Neuronal stem cell (in vitro differentiated cells): Measurements from ENCODE around the gene AKT1S1.

ENCODE experiments used
- DNase-seq: peaks from one replicate; pipeline ENCODE4 v3.0.0-alpha.2; 2013; ENCODE audit warnings: low spot score
- H2AFZ ChIP-seq: one replicate; pipeline ENCODE4 v1.6.1; 2013; ENCODE audit warnings: mild to moderate bottlenecking, low read length, inconsistent platforms
- H2AK5ac ChIP-seq: 2 replicates; pipeline ENCODE4 v1.6.1; 2013; ENCODE audit warnings: low read depth, mild to moderate bottlenecking, inconsistent platforms, low read length, moderate library complexity, mixed read lengths
- H2BK120ac ChIP-seq: 2 replicates; pipeline ENCODE4 v1.6.1; 2013; ENCODE audit warnings: low read depth, mild to moderate bottlenecking, inconsistent platforms, low read length, moderate library complexity, mixed read lengths
- H2BK12ac ChIP-seq: one replicate; pipeline ENCODE4 v1.6.1; 2013; ENCODE audit warnings: low read length, inconsistent platforms
- H2BK15ac ChIP-seq: 2 replicates; pipeline ENCODE4 v1.6.1; 2013; ENCODE audit warnings: mild to moderate bottlenecking, low read length, inconsistent platforms, mixed read lengths
- H2BK5ac ChIP-seq: one replicate; pipeline ENCODE4 v1.6.1; 2013; ENCODE audit warnings: inconsistent platforms, mild to moderate bottlenecking, low read length, moderate library complexity
- H3K14ac ChIP-seq: one replicate; pipeline ENCODE4 v1.6.1; 2013; ENCODE audit warnings: low read length, inconsistent platforms
- H3K18ac ChIP-seq: 2 replicates; pipeline ENCODE4 v1.6.1; 2013; ENCODE audit warnings: low read length, inconsistent platforms
- H3K23ac ChIP-seq: 2 replicates; pipeline ENCODE4 v1.6.1; 2013; ENCODE audit warnings: low read depth, mild to moderate bottlenecking, mixed read lengths, low read length, inconsistent platforms; ENCODE audit not compliant: poor library complexity
- H3K27ac ChIP-seq: replicated peaks from 3 replicates; pipeline ENCODE4 v1.5.1; 2013; ENCODE audit warnings: low read length, inconsistent platforms
- H3K27me3 ChIP-seq, 3 experiments: 2 replicates each; pipeline ENCODE4 v1.6.1; 2013; ENCODE audit warnings: low read length in 3 of 3, mild to moderate bottlenecking in 2 of 3, inconsistent platforms in 1 of 3, low read depth in 1 of 3, mixed read lengths in 1 of 3, moderate library complexity in 1 of 3; ENCODE audit not compliant: control insufficient read depth in 3 of 3, insufficient read depth in 3 of 3
- H3K36me3 ChIP-seq, 2 donors: replicated peaks in 1 of 2; 2 replicates each; pipeline ENCODE4 v1.6.1; 2013; ENCODE audit warnings: low read length in 2 of 2; ENCODE audit not compliant: control insufficient read depth in 2 of 2, insufficient read depth in 2 of 2
- H3K4ac ChIP-seq: 2 replicates; pipeline ENCODE4 v1.6.1; 2013; ENCODE audit warnings: inconsistent platforms, mild to moderate bottlenecking, low read length, moderate library complexity
- H3K4me1 ChIP-seq, 2 donors: 1 replicate in 1 of 2; 2 replicates in 1 of 2; pipeline ENCODE4 v1.6.1; 2013; ENCODE audit warnings: low read length in 2 of 2, low read depth in 1 of 2; ENCODE audit not compliant: control insufficient read depth in 2 of 2, insufficient read depth in 1 of 2
- H3K4me2 ChIP-seq: one replicate; pipeline ENCODE4 v1.6.1; 2013; ENCODE audit warnings: mild to moderate bottlenecking, low read length, inconsistent platforms; ENCODE audit not compliant: insufficient read depth, poor library complexity, severe bottlenecking
- H3K4me3 ChIP-seq, 2 donors: 2 replicates each; pipeline ENCODE4 v1.5.1; 2013; ENCODE audit warnings: low read length in 2 of 2, mild to moderate bottlenecking in 2 of 2, inconsistent platforms in 1 of 2, moderate library complexity in 1 of 2
- H3K79me1 ChIP-seq: one replicate; pipeline ENCODE4 v1.6.1; 2013; ENCODE audit warnings: low read depth, mild to moderate bottlenecking, inconsistent platforms, low read length, moderate library complexity
- H3K9ac ChIP-seq: one replicate; pipeline ENCODE4 v1.6.1; 2013; ENCODE audit warnings: mild to moderate bottlenecking, low read depth, low read length, inconsistent platforms; ENCODE audit not compliant: poor library complexity
- H3K9me3 ChIP-seq, 2 donors: replicated peaks in 1 of 2; 2 replicates each; pipeline versions ENCODE3 to v1.6.1; 2013; ENCODE audit warnings: low read length in 2 of 2, mild to moderate bottlenecking in 2 of 2, inconsistent platforms in 1 of 2, low read depth in 1 of 2, mixed read lengths in 1 of 2, moderate library complexity in 1 of 2; ENCODE audit not compliant: control insufficient read depth in 2 of 2, insufficient read depth in 1 of 2
- H4K8ac ChIP-seq: one replicate; pipeline ENCODE4 v1.6.1; 2013; ENCODE audit warnings: low read depth, mild to moderate bottlenecking, inconsistent platforms, low read length, moderate library complexity
- H4K91ac ChIP-seq: one replicate; pipeline ENCODE4 v1.6.1; 2013; ENCODE audit warnings: low read length, low read depth, mild to moderate bottlenecking, inconsistent platforms; ENCODE audit not compliant: poor library complexity
- WGBS, 2 donors: extraction: QIAGEN DNeasy Blood & Tissue Kit; methylation state at CpG; one replicate each; pipeline ENCODE4 v1.1.7; 2013; ENCODE audit warnings: missing lambda C conversion rate in 2 of 2, mixed read lengths in 1 of 2; ENCODE audit not compliant: insufficient read length in 2 of 2, insufficient replicate concordance in 1 of 2; ENCODE audit errors: extremely low coverage in 2 of 2; 5-methylcytosine and 5-hydroxymethylcytosine counted together

Gene AKT1S1

DNA sequence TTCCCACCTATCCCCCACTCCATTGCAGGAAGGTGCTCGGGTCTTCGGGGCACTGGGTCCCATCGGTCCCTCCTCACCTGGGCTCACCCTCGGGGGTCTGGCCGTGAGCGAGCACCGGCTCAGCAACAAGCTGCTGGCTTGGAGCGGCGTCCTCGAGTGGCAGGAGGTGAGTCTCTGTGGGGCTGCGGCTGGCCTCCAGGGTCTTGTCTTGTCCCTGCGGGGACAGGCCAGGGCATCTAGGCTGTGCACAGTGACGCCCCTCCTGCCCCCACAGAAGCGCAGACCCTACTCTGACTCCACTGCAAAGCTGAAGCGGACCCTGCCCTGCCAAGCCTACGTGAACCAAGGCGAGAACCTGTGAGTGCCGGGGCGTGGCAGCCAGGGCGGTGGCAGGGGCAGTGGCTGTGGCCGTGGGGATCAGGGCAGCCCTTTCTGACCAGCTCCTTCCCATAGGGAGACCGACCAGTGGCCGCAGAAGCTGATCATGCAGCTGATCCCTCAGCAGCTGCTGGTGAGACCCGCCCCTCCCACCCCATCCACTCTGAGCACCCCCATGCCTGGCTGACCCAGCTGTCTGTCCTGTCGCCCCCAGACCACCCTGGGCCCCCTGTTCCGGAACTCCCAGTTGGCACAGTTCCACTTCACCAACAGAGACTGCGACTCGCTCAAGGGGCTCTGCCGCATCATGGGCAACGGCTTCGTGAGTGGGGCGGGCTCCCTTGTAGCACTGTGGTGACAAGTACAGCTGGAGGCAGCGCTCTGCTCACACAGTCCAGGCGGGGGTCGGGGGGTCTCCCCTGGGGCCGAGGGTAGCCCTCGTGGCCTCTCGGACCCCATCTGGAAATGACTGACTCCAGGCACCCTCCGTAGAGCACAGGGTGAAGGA lies 22.5 kb downstream of the AKT1S1 start:
- Histone ChIP-seq H3K4me3 (no peak overlapping the region), H2BK120ac (no peak overlapping the region), H2BK15ac (no peak overlapping the region), H3K23ac (peak overlapping the region; percentile 27), H4K91ac (no peak overlapping the region), H3K9ac (no peak overlapping the region), H3K4me1 (peaks cover 11 to 17% of the 10 kb centered on the region in 2 donors), H3K79me1 (peaks cover 23% of the 10 kb centered on the region), H2BK12ac (no peak overlapping the region), H2BK5ac (peak overlapping the region; percentile 58), H3K18ac (peak overlapping the region; percentile 16), H3K27ac (no peak overlapping the region), H3K36me3 (peaks cover 56 to 83% of the 10 kb centered on the region in 2 donors), H3K14ac (no peak overlapping the region), H3K4ac (no peak overlapping the region), H3K4me2 (no peak overlapping the region), H3K9me3 (no peaks in the 10 kb centered on the region), H4K8ac (peak overlapping the region; percentile 6), H3K27me3 (no peaks in the 10 kb centered on the region), H2AFZ (no peak overlapping the region), H2AK5ac (no peak overlapping the region)
- no CpG with 5 or more reads among the region's 39 CpGs for WGBS, 2 donors
- DNase-seq: no peak

DNA sequence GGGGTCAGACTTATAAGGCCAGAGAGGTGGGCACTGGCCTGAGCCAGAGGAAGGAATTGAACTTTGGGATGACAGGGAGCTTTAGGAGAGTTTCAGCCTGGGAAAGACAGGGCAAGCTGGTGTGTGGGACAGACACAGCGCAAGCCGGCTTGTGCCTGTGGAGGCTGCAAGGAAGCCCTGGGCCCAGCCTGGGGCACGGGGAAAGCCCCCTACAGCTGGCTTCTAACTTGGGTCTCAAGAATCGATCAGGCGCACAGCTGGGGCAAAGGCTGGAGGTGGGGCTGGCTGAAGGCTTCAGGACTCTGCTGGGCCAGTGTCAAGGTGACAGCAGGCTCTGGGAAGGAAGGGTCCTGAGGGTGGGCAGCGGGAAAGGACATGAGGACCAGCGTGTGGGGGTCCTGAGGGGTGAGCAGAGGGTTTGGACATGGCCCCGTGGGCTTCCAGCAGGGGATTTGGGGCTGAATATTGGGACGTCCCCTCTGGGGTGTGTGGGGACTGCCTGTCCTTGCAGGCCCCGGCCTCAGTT lies 23.2 kb downstream of the AKT1S1 start:
- H3K4me3 ChIP-seq: no peak overlapping the region
- peaks cover 4 to 7% of the 10 kb centered on the region in 2 donors for H3K9me3 ChIP-seq
- no peak overlapping the region for H2BK12ac ChIP-seq
- no peak overlapping the region for H2AK5ac ChIP-seq
- H4K8ac ChIP-seq: no peak overlapping the region
- peak overlapping the region; percentile 58 for H2BK5ac ChIP-seq
- no peak overlapping the region for H2AFZ ChIP-seq
- H2BK120ac ChIP-seq: no peak overlapping the region
- WGBS, 2 donors: no CpG with 5 or more reads among the region's 10 CpGs
- H3K4me1 ChIP-seq: peaks cover 11 to 17% of the 10 kb centered on the region in 2 donors
- no peak overlapping the region for H2BK15ac ChIP-seq
- H3K4me2 ChIP-seq: no peak overlapping the region
- peaks cover 23% of the 10 kb centered on the region for H3K79me1 ChIP-seq
- peaks cover 58 to 84% of the 10 kb centered on the region in 2 donors for H3K36me3 ChIP-seq
- H3K14ac ChIP-seq: no peak overlapping the region
- H3K9ac ChIP-seq: peak overlapping the region; percentile 37
- H4K91ac ChIP-seq: peak overlapping the region; percentile 44
- H3K4ac ChIP-seq: no peak overlapping the region
- no peaks in the 10 kb centered on the region for H3K27me3 ChIP-seq
- H3K18ac ChIP-seq: no peak overlapping the region
- H3K23ac ChIP-seq: no peak overlapping the region
- no peak overlapping the region for H3K27ac ChIP-seq
- no peak for DNase-seq

DNA sequence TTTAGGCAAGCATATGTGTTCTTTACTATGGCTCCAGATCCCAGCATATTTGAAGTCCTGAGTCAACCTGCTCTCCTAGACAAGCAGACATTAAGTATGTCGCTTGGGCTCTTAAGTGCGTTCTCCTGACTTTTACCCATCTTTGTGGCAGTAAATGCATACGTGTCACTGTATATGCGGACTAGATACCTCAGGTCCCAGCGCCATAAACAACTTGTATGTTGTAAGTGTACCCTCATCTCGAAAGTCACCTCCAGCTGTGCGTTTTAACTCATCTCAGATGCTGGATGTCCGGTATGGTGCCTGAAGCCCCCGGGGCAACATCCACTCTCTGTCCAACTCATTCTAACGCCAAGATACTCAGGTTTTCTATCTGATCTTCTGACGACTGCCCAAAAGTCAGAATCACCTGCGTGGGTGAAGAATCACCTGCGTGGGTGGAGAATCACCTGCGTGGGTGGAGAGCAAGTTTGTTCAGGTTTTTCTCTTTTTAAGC lies 24.5 kb downstream of the AKT1S1 start:
- no peaks in the 10 kb centered on the region for H3K27me3 ChIP-seq
- H4K8ac ChIP-seq: no peak overlapping the region
- no peak overlapping the region for H3K27ac ChIP-seq
- peaks cover 5 to 13% of the 10 kb centered on the region in 2 donors for H3K9me3 ChIP-seq
- no peak overlapping the region for H3K14ac ChIP-seq
- no peak overlapping the region for H2BK12ac ChIP-seq
- no peak overlapping the region for H2AFZ ChIP-seq
- peaks cover 23% of the 10 kb centered on the region for H3K79me1 ChIP-seq
- H2BK15ac ChIP-seq: no peak overlapping the region
- H3K23ac ChIP-seq: no peak overlapping the region
- peak overlapping the region; percentile 85 for H3K4me3 ChIP-seq
- H3K18ac ChIP-seq: no peak overlapping the region
- no peak overlapping the region for H2AK5ac ChIP-seq
- peaks cover 46 to 84% of the 10 kb centered on the region in 2 donors for H3K36me3 ChIP-seq
- H3K4me1 ChIP-seq: peaks cover 11 to 17% of the 10 kb centered on the region in 2 donors
- no peak for DNase-seq
- no peak overlapping the region for H3K4ac ChIP-seq
- no CpG with 5 or more reads among the region's 14 CpGs for WGBS, 2 donors
- H2BK120ac ChIP-seq: no peak overlapping the region
- H3K4me2 ChIP-seq: peak overlapping the region; percentile 82
- peak overlapping the region; percentile 14 for H3K9ac ChIP-seq
- no peak overlapping the region for H4K91ac ChIP-seq
- H2BK5ac ChIP-seq: no peak overlapping the region
